ENCODE results near the gene BPIFB3. TPM values are rescaled to one million over a fixed set of nuclear protein-coding genes. Genes with fewer than 3 reads are reported as not detected.

BPIFB3 gene
- total and polyA plus RNA-seq, 2 of the 13 experiments (the other 11 are each of a cell fraction or from before 2014, with no cell fraction given): 0.09 TPM; not detected in 1

DNA sequence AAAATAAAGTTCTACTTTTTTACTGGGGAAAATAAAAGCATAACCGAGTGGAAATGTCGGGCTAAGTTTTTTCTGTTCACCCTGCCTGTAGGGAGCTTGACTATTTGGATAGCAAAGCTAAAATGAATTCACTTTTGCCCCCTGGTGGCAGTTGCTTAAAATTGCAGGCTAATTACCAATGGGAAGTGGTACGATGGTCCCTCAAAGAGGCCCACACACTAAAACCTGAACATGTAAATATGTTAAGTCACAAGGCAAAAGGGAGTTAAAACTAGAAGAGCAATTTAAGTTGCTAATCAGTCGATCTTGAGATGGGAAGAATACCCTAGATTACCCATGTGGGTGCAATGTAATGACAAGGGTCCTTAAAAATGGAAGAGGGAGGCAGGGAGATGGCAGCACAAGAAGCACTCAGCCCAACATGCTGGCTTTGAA lies 48.6 kb upstream of the BPIFB3 start (continued):
- TF ChIP-seq, protein P1, sequence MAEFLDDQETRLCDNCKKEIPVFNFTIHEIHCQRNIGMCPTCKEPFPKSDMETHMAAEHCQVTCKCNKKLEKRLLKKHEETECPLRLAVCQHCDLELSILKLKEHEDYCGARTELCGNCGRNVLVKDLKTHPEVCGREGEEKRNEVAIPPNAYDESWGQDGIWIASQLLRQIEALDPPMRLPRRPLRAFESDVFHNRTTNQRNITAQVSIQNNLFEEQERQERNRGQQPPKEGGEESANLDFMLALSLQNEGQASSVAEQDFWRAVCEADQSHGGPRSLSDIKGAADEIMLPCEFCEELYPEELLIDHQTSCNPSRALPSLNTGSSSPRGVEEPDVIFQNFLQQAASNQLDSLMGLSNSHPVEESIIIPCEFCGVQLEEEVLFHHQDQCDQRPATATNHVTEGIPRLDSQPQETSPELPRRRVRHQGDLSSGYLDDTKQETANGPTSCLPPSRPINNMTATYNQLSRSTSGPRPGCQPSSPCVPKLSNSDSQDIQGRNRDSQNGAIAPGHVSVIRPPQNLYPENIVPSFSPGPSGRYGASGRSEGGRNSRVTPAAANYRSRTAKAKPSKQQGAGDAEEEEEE (CRISPR knock-in tag; IDR thresholded peaks at IDR 0.05; ENCODE audit: borderline replicate concordance): 0 out of 2 replicates have a peak, but pooled peaks have one; percentile 42
- TF ChIP-seq ZBTB7B (CRISPR knock-in tag; IDR thresholded peaks at IDR 0.05) (no peak), ZNF724P (CRISPR knock-in tag; IDR thresholded peaks at IDR 0.05; ENCODE audit: borderline replicate concordance) (0 out of 2 replicates have a peak, but pooled peaks have one; percentile 13), SALL2 (CRISPR knock-in tag; IDR thresholded peaks at IDR 0.05) (no peak), ZNF570 (CRISPR knock-in tag; IDR thresholded peaks at IDR 0.05; ENCODE audit: borderline replicate concordance) (0 out of 2 replicates have a peak, but pooled peaks have one; percentile 9), ATM (IDR thresholded peaks at IDR 0.05; ENCODE audit: borderline replicate concordance) (no peak), ZSCAN12 (CRISPR knock-in tag; IDR thresholded peaks at IDR 0.05) (0 out of 2 replicates have a peak, but pooled peaks have one; percentile 61), ZNF10 (CRISPR knock-in tag; IDR thresholded peaks at IDR 0.05; ENCODE audit: borderline replicate concordance, low read depth) (no peak), ZNF264 (CRISPR knock-in tag; IDR thresholded peaks at IDR 0.05) (no peak), ZNF510 (CRISPR knock-in tag; IDR thresholded peaks at IDR 0.05; ENCODE audit: low read depth) (no peak), ZFP36L1 (CRISPR knock-in tag; IDR thresholded peaks at IDR 0.05) (no peak), FIP1L1 (IDR thresholded peaks at IDR 0.05; ENCODE audit: borderline replicate concordance, insufficient read depth, low read depth, low read length) (no peak), SMAD9 (CRISPR knock-in tag; IDR thresholded peaks at IDR 0.05) (no peak), KDM6A (CRISPR knock-in tag; IDR thresholded peaks at IDR 0.05; ENCODE audit: low read depth) (no peak), FOXA3 (CRISPR knock-in tag; IDR thresholded peaks at IDR 0.05) (0 out of 2 replicates have a peak, but pooled peaks have one; percentile 13), NFE2L2 (IDR thresholded peaks at IDR 0.05; ENCODE audit: low read length) (no peak), JUN (CRISPR knock-in tag; IDR thresholded peaks at IDR 0.05) (no peak), ZNF557 (CRISPR knock-in tag; IDR thresholded peaks at IDR 0.05) (0 out of 2 replicates have a peak, but pooled peaks have one; percentile 48), ONECUT2 (CRISPR knock-in tag; IDR thresholded peaks at IDR 0.05) (no peak), SRSF1 (optimal IDR thresholded peaks at IDR 0.05; ENCODE audit: low read depth, low read length) (no peak), HCFC1 (IDR thresholded peaks at IDR 0.05; ENCODE audit: low read depth, low read length) (no peak), ZNF652 (CRISPR knock-in tag; IDR thresholded peaks at IDR 0.05; ENCODE audit: borderline replicate concordance, low read depth) (no peak), ZNF543 (CRISPR knock-in tag; IDR thresholded peaks at IDR 0.05) (no peak), RXRB (CRISPR knock-in tag; IDR thresholded peaks at IDR 0.05; ENCODE audit: borderline replicate concordance) (no peak), EEA1 (CRISPR knock-in tag; IDR thresholded peaks at IDR 0.05; ENCODE audit: borderline replicate concordance) (0 out of 2 replicates have a peak, but pooled peaks have one; percentile 37), ZNF138 (CRISPR knock-in tag; IDR thresholded peaks at IDR 0.05; ENCODE audit: low read depth) (no peak)
- TF ChIP-seq, protein P2, sequence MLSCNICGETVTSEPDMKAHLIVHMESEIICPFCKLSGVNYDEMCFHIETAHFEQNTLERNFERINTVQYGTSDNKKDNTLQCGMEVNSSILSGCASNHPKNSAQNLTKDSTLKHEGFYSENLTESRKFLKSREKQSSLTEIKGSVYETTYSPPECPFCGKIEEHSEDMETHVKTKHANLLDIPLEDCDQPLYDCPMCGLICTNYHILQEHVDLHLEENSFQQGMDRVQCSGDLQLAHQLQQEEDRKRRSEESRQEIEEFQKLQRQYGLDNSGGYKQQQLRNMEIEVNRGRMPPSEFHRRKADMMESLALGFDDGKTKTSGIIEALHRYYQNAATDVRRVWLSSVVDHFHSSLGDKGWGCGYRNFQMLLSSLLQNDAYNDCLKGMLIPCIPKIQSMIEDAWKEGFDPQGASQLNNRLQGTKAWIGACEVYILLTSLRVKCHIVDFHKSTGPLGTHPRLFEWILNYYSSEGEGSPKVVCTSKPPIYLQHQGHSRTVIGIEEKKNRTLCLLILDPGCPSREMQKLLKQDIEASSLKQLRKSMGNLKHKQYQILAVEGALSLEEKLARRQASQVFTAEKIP (CRISPR knock-in tag; IDR thresholded peaks at IDR 0.05; ENCODE audit: borderline replicate concordance): no peak
- TF ChIP-seq, protein P3, sequence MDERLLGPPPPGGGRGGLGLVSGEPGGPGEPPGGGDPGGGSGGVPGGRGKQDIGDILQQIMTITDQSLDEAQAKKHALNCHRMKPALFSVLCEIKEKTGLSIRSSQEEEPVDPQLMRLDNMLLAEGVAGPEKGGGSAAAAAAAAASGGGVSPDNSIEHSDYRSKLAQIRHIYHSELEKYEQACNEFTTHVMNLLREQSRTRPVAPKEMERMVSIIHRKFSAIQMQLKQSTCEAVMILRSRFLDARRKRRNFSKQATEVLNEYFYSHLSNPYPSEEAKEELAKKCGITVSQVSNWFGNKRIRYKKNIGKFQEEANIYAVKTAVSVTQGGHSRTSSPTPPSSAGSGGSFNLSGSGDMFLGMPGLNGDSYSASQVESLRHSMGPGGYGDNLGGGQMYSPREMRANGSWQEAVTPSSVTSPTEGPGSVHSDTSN (CRISPR knock-in tag; IDR thresholded peaks at IDR 0.05): no peak
